H1 (cell line): ENCODE data around the gene NEO1. TPM values are rescaled to one million over a fixed set of nuclear protein-coding genes. Genes with fewer than 3 reads are reported as not detected.

Experiments
- CTCF ChIA-PET: fragments of 300-600 bp; sonication (Branson Sonifier 250); formaldehyde crosslinking; loops from one replicate; lab custom pipeline; 2021; ENCODE audit not compliant: partially characterized antibody; lab: Charles Lee
- POLR2A ChIA-PET: fragments of 300-600 bp; sonication (Branson Sonifier 250); formaldehyde crosslinking; loops from one replicate; lab custom pipeline; 2021; ENCODE audit warnings: inconsistent platforms; ENCODE audit not compliant: partially characterized antibody; lab: Charles Lee
- DNase-seq, 2 experiments: peaks; one replicate each; pipeline versions ENCODE4 v3.0.0 to v3.0.0-alpha.2; 2010 to 2022; ENCODE audit warnings: low spot score in 2 of 2, low read depth in 1 of 2, mixed read lengths in 1 of 2
- FAIRE-seq: peaks from 2 replicates; lab custom pipeline; 2011; peaks lifted over from hg19 to GRCh38; lab: Jason Lieb, UNC
- H2AFZ ChIP-seq: 2 replicates; pipeline ENCODE4 v1.8.1; 2012; ENCODE audit warnings: low read length, inconsistent platforms
- H2AK5ac ChIP-seq: 2 replicates; pipeline ENCODE4 v1.6.1; 2013; ENCODE audit warnings: low read depth, low read length
- H2BK120ac ChIP-seq: replicated peaks from 2 replicates; pipeline ENCODE3; 2013; ENCODE audit warnings: low read depth, low read length, inconsistent platforms
- H2BK12ac ChIP-seq: 2 replicates; pipeline ENCODE4 v1.6.1; 2013; ENCODE audit warnings: low read depth, low read length
- H2BK15ac ChIP-seq: 2 replicates; pipeline ENCODE4 v1.6.1; 2013; ENCODE audit warnings: low read length
- H2BK20ac ChIP-seq: 2 replicates; pipeline ENCODE4 v1.6.1; 2013; ENCODE audit warnings: low read length
- H2BK5ac ChIP-seq: 2 replicates; pipeline ENCODE4 v1.6.1; 2013; ENCODE audit warnings: low read depth, low read length
- H3K14ac ChIP-seq: 2 replicates; pipeline ENCODE4 v1.6.1; 2013; ENCODE audit warnings: inconsistent platforms; ENCODE audit not compliant: insufficient read length
- H3K18ac ChIP-seq: 2 replicates; pipeline ENCODE4 v1.6.1; 2013; ENCODE audit warnings: low read length; ENCODE audit errors: extremely low read depth
- H3K23ac ChIP-seq: 2 replicates; pipeline ENCODE4 v1.6.1; 2013; ENCODE audit warnings: inconsistent platforms; ENCODE audit not compliant: insufficient read length
- H3K23me2 ChIP-seq: 2 replicates; pipeline ENCODE4 v1.6.1; 2013; ENCODE audit warnings: low read depth, low read length
- H3K27ac ChIP-seq: 2 replicates; pipeline ENCODE4 v1.6.1; 2011; ENCODE audit warnings: low read depth, low read length, inconsistent platforms
- H3K27me3 ChIP-seq, 4 experiments: replicated peaks in 1 of 4; 1 replicate in 1 of 4; 2 replicates in 3 of 4; pipeline versions ENCODE4 v1.6.1 to v1.8.1; 2011 to 2013; ENCODE audit warnings: low read length in 3 of 4, mild to moderate bottlenecking in 3 of 4, inconsistent platforms in 2 of 4, mixed read lengths in 2 of 4, moderate library complexity in 1 of 4; ENCODE audit not compliant: control insufficient read depth in 3 of 4, insufficient read depth in 3 of 4; ENCODE audit errors: extremely low read depth in 1 of 4
- H3K36me3 ChIP-seq, 4 experiments: 2 replicates each; pipeline versions ENCODE4 v1.6.1 to v1.8.1; 2011 to 2013; ENCODE audit warnings: mild to moderate bottlenecking in 4 of 4, low read length in 3 of 4, moderate library complexity in 2 of 4, control low read depth in 1 of 4, inconsistent platforms in 1 of 4; ENCODE audit not compliant: insufficient read depth in 4 of 4, control insufficient read depth in 2 of 4
- H3K4ac ChIP-seq: replicated peaks from 2 replicates; pipeline ENCODE3; 2013; ENCODE audit warnings: low read length, low read depth, mixed read lengths, inconsistent platforms; ENCODE audit not compliant: insufficient read length
- H3K4me1 ChIP-seq, 4 experiments: replicated peaks in 1 of 4; 1 replicate in 1 of 4; 2 replicates in 3 of 4; pipeline versions ENCODE4 v1.6.1 to v1.8.1; 2011 to 2013; ENCODE audit warnings: low read length in 3 of 4, inconsistent platforms in 2 of 4, mixed read lengths in 1 of 4; ENCODE audit not compliant: insufficient read depth in 4 of 4, control insufficient read depth in 3 of 4
- H3K4me2 ChIP-seq, 2 experiments: 2 replicates each; pipeline versions ENCODE4 v1.6.1 to v1.8.1; 2011 to 2013; ENCODE audit warnings: low read depth in 2 of 2, low read length in 2 of 2, control low read depth in 1 of 2, inconsistent platforms in 1 of 2, mild to moderate bottlenecking in 1 of 2; ENCODE audit not compliant: insufficient read depth in 1 of 2
- H3K4me3 ChIP-seq, 4 experiments: fragments of 200-600, 300-600 bp in 1 of 4; sonication (generic), shearing (Covaris generic), sonication (Bioruptor Twin) in 1 of 4; 2 replicates each; pipeline versions ENCODE4 v1.5.1 to v1.8.1; 2011 to 2016; ENCODE audit warnings: low read length in 4 of 4, low read depth in 3 of 4, control low read depth in 2 of 4, inconsistent platforms in 2 of 4, mild to moderate bottlenecking in 2 of 4, mixed read lengths in 1 of 4, moderate library complexity in 1 of 4; ENCODE audit not compliant: insufficient read depth in 2 of 4; ENCODE audit errors: extremely low read depth in 1 of 4
- H3K56ac ChIP-seq: replicated peaks from 2 replicates; pipeline ENCODE3; 2013; ENCODE audit warnings: low read depth, mild to moderate bottlenecking, mixed read lengths, low read length, inconsistent platforms; ENCODE audit not compliant: insufficient read length
- H3K79me1 ChIP-seq: 2 replicates; pipeline ENCODE4 v1.6.1; 2013; ENCODE audit warnings: low read depth, low read length, control low read depth
- H3K79me2 ChIP-seq, 2 experiments: 2 replicates each; pipeline versions ENCODE4 v1.6.1 to v1.8.1; 2012 to 2013; ENCODE audit warnings: low read length in 2 of 2, mild to moderate bottlenecking in 2 of 2, inconsistent platforms in 1 of 2; ENCODE audit not compliant: insufficient read depth in 2 of 2, control insufficient read depth in 1 of 2
- H3K9ac ChIP-seq, 4 experiments: replicated peaks in 1 of 4; 1 replicate in 1 of 4; 2 replicates in 3 of 4; pipeline versions ENCODE4 v1.6.1 to v1.8.1; 2011 to 2013; ENCODE audit warnings: low read depth in 3 of 4, low read length in 3 of 4, control low read depth in 2 of 4, mild to moderate bottlenecking in 2 of 4, moderate library complexity in 2 of 4, inconsistent platforms in 1 of 4; ENCODE audit errors: extremely low read depth in 1 of 4
- H3K9me3 ChIP-seq, 2 experiments: 2 replicates each; pipeline versions ENCODE4 v1.6.1 to v1.8.1; 2012 to 2013; ENCODE audit warnings: mild to moderate bottlenecking in 2 of 2, moderate library complexity in 2 of 2, control low read depth in 1 of 2, inconsistent platforms in 1 of 2, low read depth in 1 of 2, low read length in 1 of 2, mixed read lengths in 1 of 2; ENCODE audit not compliant: insufficient read depth in 2 of 2
- H4K20me1 ChIP-seq, 2 experiments: replicated peaks in 1 of 2; 2 replicates each; pipeline versions ENCODE3 to v1.8.1; 2011 to 2013; ENCODE audit warnings: inconsistent platforms in 2 of 2, low read length in 2 of 2, mild to moderate bottlenecking in 1 of 2; ENCODE audit not compliant: insufficient read depth in 2 of 2, control insufficient read depth in 1 of 2
- H4K5ac ChIP-seq: 2 replicates; pipeline ENCODE4 v1.6.1; 2013; ENCODE audit warnings: low read length, low read depth, mixed read lengths, inconsistent platforms; ENCODE audit not compliant: insufficient read length
- H4K8ac ChIP-seq: 2 replicates; pipeline ENCODE4 v1.8.0; 2013; ENCODE audit warnings: mild to moderate bottlenecking, moderate library complexity, low read length, inconsistent platforms; ENCODE audit not compliant: insufficient read depth; ENCODE audit errors: extremely low read depth
- H4K91ac ChIP-seq: replicated peaks from 2 replicates; pipeline ENCODE3; 2013; ENCODE audit warnings: low read length, mixed read lengths, inconsistent platforms; ENCODE audit not compliant: insufficient read length
- ATF3 ChIP-seq: IDR thresholded peaks from 2 replicates; pipeline ENCODE4 v1.6.1; 2011; ENCODE audit warnings: low read depth, mild to moderate bottlenecking, low read length; ENCODE audit not compliant: insufficient read depth
- BACH1 ChIP-seq: IDR thresholded peaks from 2 replicates; pipeline ENCODE4 v1.6.1; 2012; ENCODE audit warnings: low read length, improper control_type of control experiment
- BCL11A ChIP-seq, 2 experiments: IDR thresholded peaks; one replicate each; pipeline ENCODE4 v1.6.1; 2011; ENCODE audit warnings: low read depth in 2 of 2, low read length in 2 of 2, mild to moderate bottlenecking in 2 of 2
- CBX5 ChIP-seq: fragments of 300-800, 300-1000 bp; sonication (generic); IDR thresholded peaks from 2 replicates; pipeline ENCODE4 v1.7.1; 2016; ENCODE audit warnings: antibody characterized with exemption, low read length, low read depth
- CREB1 ChIP-seq: IDR thresholded peaks from 2 replicates; pipeline ENCODE4 v1.6.1; 2012; ENCODE audit warnings: inconsistent platforms
- JUN ChIP-seq: IDR thresholded peaks from 2 replicates; pipeline ENCODE4 v1.6.1; 2011; ENCODE audit warnings: low read depth, mild to moderate bottlenecking, improper control_type of control experiment, low read length
- MAFK ChIP-seq: IDR thresholded peaks from 2 replicates; pipeline ENCODE4 v1.6.1; 2012; ENCODE audit warnings: low read depth, mild to moderate bottlenecking, improper control_type of control experiment, low read length
- POLR2AphosphoS5 ChIP-seq: IDR thresholded peaks from 2 replicates; pipeline ENCODE4 v1.6.1; 2011; ENCODE audit warnings: low read depth, low read length
- POU5F1 ChIP-seq: IDR thresholded peaks from 2 replicates; pipeline ENCODE4 v1.6.1; 2011; ENCODE audit warnings: low read depth, mild to moderate bottlenecking, low read length, moderate library complexity
- RAD21 ChIP-seq, 2 experiments: IDR thresholded peaks in 1 of 2; conservative IDR thresholded peaks in 1 of 2; 2 replicates each; pipeline ENCODE4 v1.6.1; 2011; ENCODE audit warnings: low read depth in 2 of 2, low read length in 2 of 2, improper control_type of control experiment in 1 of 2, inconsistent platforms in 1 of 2, mild to moderate bottlenecking in 1 of 2, moderate library complexity in 1 of 2
- SP4 ChIP-seq: IDR thresholded peaks from 2 replicates; pipeline ENCODE4 v1.6.1; 2012; ENCODE audit warnings: low read length, inconsistent platforms
- TEAD4 ChIP-seq: IDR thresholded peaks from 2 replicates; pipeline ENCODE4 v1.6.1; 2012; ENCODE audit warnings: low read depth, low read length, inconsistent platforms, mixed read lengths
- ZNF274 ChIP-seq: IDR thresholded peaks from 2 replicates; pipeline ENCODE4 v1.7.0; 2012; ENCODE audit warnings: low read length, borderline replicate concordance; ENCODE audit errors: extremely low read depth
- WGBS, 2 experiments: shearing (Covaris generic) in 1 of 2; methylation state at CpG; one replicate each; pipeline versions ENCODE4 v1.1.6 to v1.1.7; 2013 to 2015; ENCODE audit warnings: low lambda C conversion rate in 2 of 2, mixed read lengths in 2 of 2, inconsistent platforms in 1 of 2, low coverage in 1 of 2, missing lambda C conversion rate in 1 of 2; ENCODE audit not compliant: insufficient replicate concordance in 2 of 2, insufficient coverage in 1 of 2, insufficient read length in 1 of 2; ENCODE audit errors: extremely low coverage in 1 of 2, missing lambda C conversion rate in 1 of 2; 5-methylcytosine and 5-hydroxymethylcytosine counted together
- polyA plus RNA-seq, 7 experiments: library from polyadenylated mRNA; depleted of rRNA in 3 of 7; stranded (reverse) in 5 of 7; unstranded in 2 of 7; fragments of >200 nt in 5 of 7; fragments of 200-250 nt in 2 of 7; gene quantifications; 1 replicate in 5 of 7; 2 replicates in 1 of 7; 4 replicates in 1 of 7; pipeline versions ENCODE4 v1.2.1 to v1.2.3, GENCODE V29; 2011 to 2013; ENCODE audit warnings: missing spikeins in 2 of 7, mixed read lengths in 2 of 7
- total RNA-seq: library from RNA; stranded (reverse); fragmentation: NEBNext Ultra II Directional; extraction: Animal tissue kit (Norgen Biotek cat#: 25700); gene quantifications from 2 replicates; pipeline ENCODE4 v1.2.1, GENCODE V29; 2021

Gene NEO1
- total and polyA plus RNA-seq, 2 of the 8 experiments (the other 6 are each of a cell fraction or from before 2014, with no cell fraction given) = 36.0 to 51.0 TPM

- no peaks in the 10 kb centered on the region for H3K4me1 ChIP-seq
- no peak overlapping the region for H2AK5ac ChIP-seq
- no peak overlapping the region for H2AFZ ChIP-seq
- H3K4me3 ChIP-seq = no peak overlapping the region
- ChIA-PET POLR2A (no interaction called here), CTCF (interaction anchor here (0.8 to 1.8 kb wide), 2 partner anchors 12 to 17 kb away, joined by 3 to 6 read pairs; no protein-coding TSS in a partner anchor)
- H3K27me3 ChIP-seq = no peaks in the 10 kb centered on the region
- H4K91ac ChIP-seq = no peak overlapping the region
- WGBS, 2 experiments = 93% methylated on average over 8 of the region's 8 CpGs; no CpG with 5 or more reads in 1 of the 2 experiments
- H2BK12ac ChIP-seq = no peak overlapping the region
- no peak overlapping the region for H4K5ac ChIP-seq
- DNase-seq (no peak), FAIRE-seq (no peak)
- H3K27ac ChIP-seq = no peak overlapping the region
- H2BK15ac ChIP-seq = no peak overlapping the region
- H3K4me2 ChIP-seq = no peak overlapping the region
- no peak overlapping the region for H3K23ac ChIP-seq
- no peaks in the 10 kb centered on the region for H3K23me2 ChIP-seq
- peaks cover 0 to 2% (median 0%) of the 10 kb centered on the region in 4 experiments; a peak in 4 of 8 replicates for H3K36me3 ChIP-seq
- H2BK20ac ChIP-seq = no peak overlapping the region
- H3K4ac ChIP-seq = no peak overlapping the region
- H3K79me2 ChIP-seq = peaks cover 0 to 11% of the 10 kb centered on the region in 2 experiments; a peak in 2 of 4 replicates
- no peak overlapping the region for H2BK120ac ChIP-seq
- H4K20me1 ChIP-seq = peaks cover 2 to 4% of the 10 kb centered on the region in 2 experiments
- no peak overlapping the region for H4K8ac ChIP-seq
- no peak overlapping the region for H3K9ac ChIP-seq
- no peak overlapping the region for H3K56ac ChIP-seq
- peaks cover 8% of the 10 kb centered on the region for H3K79me1 ChIP-seq
- H2BK5ac ChIP-seq = 0 out of 2 replicates have a peak overlapping the region, but pooled peaks have one; percentile 24
- no peak overlapping the region for H3K14ac ChIP-seq
- no peaks in the 10 kb centered on the region for H3K9me3 ChIP-seq
- no peak overlapping the region for H3K18ac ChIP-seq
- no peak for TF ChIP-seq POU5F1
- TF ChIP-seq MAFK = no peak
- TF ChIP-seq ATF3 = no peak
- TF ChIP-seq RAD21 (IDR thresholded peaks at IDR 0.05 in 1 of 2, conservative IDR thresholded peaks at IDR 0.05 in 1 of 2; ENCODE audit: low read depth in 2 of 2, low read length in 2 of 2) = no peak
- no peak for TF ChIP-seq POLR2AphosphoS5
- no peak for TF ChIP-seq JUN
- no peak for TF ChIP-seq CREB1
- no peak for TF ChIP-seq SP4
- TF ChIP-seq BCL11A (IDR thresholded peaks at IDR 0.05; ENCODE audit: low read depth in 2 of 2, low read length in 2 of 2) = no peak
- TF ChIP-seq CBX5 = no peak
- TF ChIP-seq TEAD4 = no peak
- no peak for TF ChIP-seq BACH1
- TF ChIP-seq ZNF274 = no peak
These were observed 284.9 kb downstream of the NEO1 start for GRCh38 chr15:73337187-73337586.
